ENCODE results near the gene WNT10A.

Gene WNT10A

GRCh38 chr2:218849721-218850120 lies 30.9 kb upstream of the WNT10A start:
- Histone ChIP-seq H3K9me3 (ENCODE audit: severe bottlenecking) (no peaks in the 10 kb centered on the region), H3K36me3 (ENCODE audit: low read depth) (no peaks in the 10 kb centered on the region), H3K27me3 (ENCODE audit: insufficient read depth, poor library complexity, severe bottlenecking) (peaks cover 3% of the 10 kb centered on the region), H3K4me1 (ENCODE audit: insufficient read depth, poor library complexity, severe bottlenecking) (peaks cover 3% of the 10 kb centered on the region), H3K27ac (ENCODE audit: poor library complexity, severe bottlenecking) (peak overlapping the region; percentile 4), H3K4me3 (ENCODE audit: severe bottlenecking) (no peak overlapping the region)
- TF ChIP-seq CTCF (IDR thresholded peaks at IDR 0.05; ENCODE audit: poor library complexity, severe bottlenecking) = no peak
- no peak for DNase-seq (ENCODE audit: low spot score)
- peak; percentile 69 for ATAC-seq (ENCODE audit: low read depth)

GRCh38 chr2:218850796-218851195 lies 29.9 kb upstream of the WNT10A start:
- peaks cover 3% of the 10 kb centered on the region for H3K27me3 ChIP-seq (ENCODE audit: insufficient read depth, poor library complexity, severe bottlenecking)
- no peak for TF ChIP-seq CTCF (IDR thresholded peaks at IDR 0.05; ENCODE audit: poor library complexity, severe bottlenecking)
- ATAC-seq (ENCODE audit: low read depth) = no peak
- H3K4me3 ChIP-seq (ENCODE audit: severe bottlenecking) = no peak overlapping the region
- no peak overlapping the region for H3K27ac ChIP-seq (ENCODE audit: poor library complexity, severe bottlenecking)
- DNase-seq (ENCODE audit: low spot score) = no peak
- H3K9me3 ChIP-seq (ENCODE audit: severe bottlenecking) = no peaks in the 10 kb centered on the region
- peaks cover 3% of the 10 kb centered on the region for H3K4me1 ChIP-seq (ENCODE audit: insufficient read depth, poor library complexity, severe bottlenecking)
- H3K36me3 ChIP-seq (ENCODE audit: low read depth) = no peaks in the 10 kb centered on the region

- TF ChIP-seq CTCF (IDR thresholded peaks at IDR 0.05; ENCODE audit: poor library complexity, severe bottlenecking) = no peak
- no peak overlapping the region for H3K27ac ChIP-seq (ENCODE audit: poor library complexity, severe bottlenecking)
These were observed 29.4 kb upstream of the WNT10A start for GRCh38 chr2:218851286-218851685.

GRCh38 chr2:218852911-218853667 lies 27.6 kb upstream of the WNT10A start:
- peaks cover 3% of the 10 kb centered on the region for H3K4me1 ChIP-seq (ENCODE audit: insufficient read depth, poor library complexity, severe bottlenecking)
- no peak for DNase-seq (ENCODE audit: low spot score)

More at GRCh38 chr2:218851286-218851685, 29.4 kb upstream of the WNT10A start:
- H3K4me3 ChIP-seq (ENCODE audit: severe bottlenecking) = no peak overlapping the region
- H3K9me3 ChIP-seq (ENCODE audit: severe bottlenecking) = no peaks in the 10 kb centered on the region
- peaks cover 3% of the 10 kb centered on the region for H3K4me1 ChIP-seq (ENCODE audit: insufficient read depth, poor library complexity, severe bottlenecking)
- DNase-seq (ENCODE audit: low spot score) (no peak), ATAC-seq (ENCODE audit: low read depth) (no peak)
- H3K36me3 ChIP-seq (ENCODE audit: low read depth) = no peaks in the 10 kb centered on the region
- peaks cover 3% of the 10 kb centered on the region for H3K27me3 ChIP-seq (ENCODE audit: insufficient read depth, poor library complexity, severe bottlenecking)

More at GRCh38 chr2:218852911-218853667, 27.6 kb upstream of the WNT10A start:
- TF ChIP-seq CTCF (IDR thresholded peaks at IDR 0.05; ENCODE audit: poor library complexity, severe bottlenecking) = peak; percentile 80
- Histone ChIP-seq H3K36me3 (ENCODE audit: low read depth) (no peaks in the 10 kb centered on the region), H3K9me3 (ENCODE audit: severe bottlenecking) (no peaks in the 10 kb centered on the region), H3K27me3 (ENCODE audit: insufficient read depth, poor library complexity, severe bottlenecking) (peaks cover 8% of the 10 kb centered on the region), H3K27ac (ENCODE audit: poor library complexity, severe bottlenecking) (no peak overlapping the region), H3K4me3 (ENCODE audit: severe bottlenecking) (no peak overlapping the region)
- ATAC-seq (ENCODE audit: low read depth) = peak; percentile 12; the same call in 1 of the 3 replicates

Measured in RWPE2 (cell line).